CD14-positive monocyte (primary cell): ENCODE measurements around the gene NAIP. TPM values are rescaled to one million over a fixed set of nuclear protein-coding genes. Genes with fewer than 3 reads are reported as not detected.
A peak's percentile ranks its signal among the peaks of the same experiment; 100 is the strongest.
"Not testable (repeated sequence)": the region's sequence is repeated elsewhere in the genome, so short reads cannot be mapped to it uniquely, and the experiment has no call there.

Experiments used
- DNase-seq, 3 donors: peaks; one replicate each; pipeline ENCODE4 v3.0.0-alpha.2; 2011 to 2022
- H2AFZ ChIP-seq: 2 replicates; pipeline ENCODE4 v1.6.0; 2012; ENCODE audit warnings: mild to moderate bottlenecking, low read depth, low read length, inconsistent platforms; ENCODE audit not compliant: insufficient read depth, poor library complexity, severe bottlenecking
- H3K27ac ChIP-seq, 2 donors: 1 replicate in 1 of 2; 2 replicates in 1 of 2; pipeline ENCODE4 v1.5.1; 2012 to 2013; ENCODE audit warnings: low read length in 2 of 2, control low read depth in 1 of 2, inconsistent platforms in 1 of 2, low read depth in 1 of 2, mild to moderate bottlenecking in 1 of 2
- H3K27me3 ChIP-seq, 2 donors: one replicate each; pipeline versions ENCODE4 v1.6.0 to v1.6.1; 2011 to 2013; ENCODE audit warnings: low read length in 2 of 2; ENCODE audit not compliant: control insufficient read depth in 2 of 2, insufficient read depth in 2 of 2
- H3K36me3 ChIP-seq, 2 donors: replicated peaks in 1 of 2; 1 replicate in 1 of 2; 2 replicates in 1 of 2; pipeline versions ENCODE4 v1.5.1 to v1.6.1; 2012 to 2013; ENCODE audit warnings: low read length in 2 of 2, control low read depth in 1 of 2, inconsistent platforms in 1 of 2, mild to moderate bottlenecking in 1 of 2; ENCODE audit not compliant: insufficient read depth in 2 of 2, control insufficient read depth in 1 of 2
- H3K4me1 ChIP-seq, 2 donors: 1 replicate in 1 of 2; 2 replicates in 1 of 2; pipeline versions ENCODE4 v1.5.1 to v1.6.1; 2012 to 2013; ENCODE audit warnings: low read length in 2 of 2, control low read depth in 1 of 2, inconsistent platforms in 1 of 2, mild to moderate bottlenecking in 1 of 2, moderate library complexity in 1 of 2; ENCODE audit not compliant: insufficient read depth in 2 of 2, control insufficient read depth in 1 of 2
- H3K4me2 ChIP-seq: replicated peaks from 2 replicates; pipeline ENCODE3; 2012; ENCODE audit warnings: low read length, moderate library complexity, mild to moderate bottlenecking; ENCODE audit not compliant: poor library complexity, severe bottlenecking; ENCODE audit errors: extremely low read depth
- H3K4me3 ChIP-seq, 3 experiments: fragments of 200-600 bp in 1 of 3; sonication (generic) in 1 of 3; replicated peaks in 1 of 3; 1 replicate in 2 of 3; 2 replicates in 1 of 3; pipeline ENCODE4 v1.5.1; 2011 to 2013; ENCODE audit warnings: low read length in 3 of 3, mild to moderate bottlenecking in 3 of 3, control low read depth in 2 of 3, low read depth in 2 of 3, inconsistent platforms in 1 of 3, moderate library complexity in 1 of 3
- H3K79me2 ChIP-seq: 2 replicates; pipeline ENCODE4 v1.6.0; 2012; ENCODE audit warnings: mild to moderate bottlenecking, control low read depth, inconsistent platforms, low read length, moderate library complexity; ENCODE audit not compliant: insufficient read depth
- H3K9ac ChIP-seq: 2 replicates; pipeline ENCODE4 v1.6.0; 2017; ENCODE audit warnings: low read length, mild to moderate bottlenecking; ENCODE audit not compliant: insufficient read depth, poor library complexity, severe bottlenecking
- H3K9me3 ChIP-seq, 2 donors: replicated peaks in 1 of 2; 1 replicate in 1 of 2; 2 replicates in 1 of 2; pipeline versions ENCODE4 v1.5.1 to v1.6.1; 2012 to 2013; ENCODE audit warnings: low read length in 2 of 2, control low read depth in 1 of 2; ENCODE audit not compliant: control insufficient read depth in 1 of 2, insufficient read depth in 1 of 2
- H4K20me1 ChIP-seq: 2 replicates; pipeline ENCODE4 v1.6.0; 2012; ENCODE audit warnings: mild to moderate bottlenecking, low read length, control low read depth, moderate library complexity; ENCODE audit not compliant: insufficient read depth
- H3K27ac Mint-ChIP-seq, 7 donors: one replicate each; pipeline ENCODE4 v1.8.0; 2020; ENCODE audit warnings: mild to moderate bottlenecking in 7 of 7, mixed read lengths in 7 of 7, moderate library complexity in 6 of 7, inconsistent platforms in 2 of 7
- H3K27me3 Mint-ChIP-seq, 3 donors: one replicate each; pipeline ENCODE4 v1.8.0; 2021 to 2022; ENCODE audit warnings: low read depth in 3 of 3, mild to moderate bottlenecking in 3 of 3, mixed read lengths in 3 of 3, moderate library complexity in 3 of 3, inconsistent platforms in 1 of 3
- H3K36me3 Mint-ChIP-seq, 2 donors: one replicate each; pipeline ENCODE4 v1.8.0; 2020; ENCODE audit warnings: mixed read lengths in 2 of 2, inconsistent platforms in 1 of 2, mild to moderate bottlenecking in 1 of 2
- H3K4me1 Mint-ChIP-seq: one replicate; pipeline ENCODE4 v1.8.0; 2020; ENCODE audit warnings: mild to moderate bottlenecking, mixed read lengths
- H3K4me3 Mint-ChIP-seq, 2 donors: one replicate each; pipeline ENCODE4 v1.8.0; 2020; ENCODE audit warnings: mild to moderate bottlenecking in 2 of 2, mixed read lengths in 2 of 2, moderate library complexity in 1 of 2
- H3K9me3 Mint-ChIP-seq, 7 donors: one replicate each; pipeline ENCODE4 v1.8.0; 2020 to 2022; ENCODE audit warnings: mixed read lengths in 7 of 7, mild to moderate bottlenecking in 6 of 7, moderate library complexity in 6 of 7, inconsistent platforms in 2 of 7
- CTCF ChIP-seq: fragments of 200-600 bp; IDR thresholded peaks from one replicate; pipeline ENCODE4 v1.8.0; 2022; ENCODE audit warnings: antibody characterized with exemption, mild to moderate bottlenecking
- WGBS: methylation state at CpG from one replicate; pipeline ENCODE4 v1.1.5; 2013; ENCODE audit warnings: missing lambda C conversion rate; ENCODE audit not compliant: insufficient coverage; 5-methylcytosine and 5-hydroxymethylcytosine counted together
- intact Hi-C, 2 donors: fragments of 100-400 bp; cut with micrococcal nuclease; formaldehyde crosslinking; loops; one replicate each; pipeline versions ENCODE4 v1.15.0 to v1.15.1; 2023
- polyA plus RNA-seq, 3 donors: library from polyadenylated mRNA; depleted of rRNA in 1 of 3; unstranded in 2 of 3; stranded (reverse) in 1 of 3; fragments of 300-500 nt in 2 of 3; fragments of >200 nt in 1 of 3; fragmentation: Illumina TruSeq in 2 of 3; gene quantifications; 1 replicate in 2 of 3; 2 replicates in 1 of 3; pipeline ENCODE4 v1.2.3, GENCODE V29; 2012 to 2021

NAIP gene
- polyA plus RNA-seq, 3 donors = 76.9 to 83.6 (median 77.9) TPM

GRCh38 chr5:71013575-71013974 lies 11.6 kb downstream of the NAIP start:
- H3K4me2 ChIP-seq = no peak overlapping the region
- H3K4me3 ChIP-seq = no peak overlapping the region
- H3K27ac Mint-ChIP-seq = peak overlapping the region in 5 of 7 donors; percentile 25 to 88 (median 57)
- TF ChIP-seq CTCF = no peak
- no peak overlapping the region for H2AFZ ChIP-seq
- H3K79me2 ChIP-seq = peaks cover 73% of the 10 kb centered on the region
- H3K27ac ChIP-seq = peak overlapping the region in 1 of 2 donors; percentile 70
- no peaks in the 10 kb centered on the region for H3K9me3 ChIP-seq
- no peaks in the 10 kb centered on the region for H3K27me3 ChIP-seq
- intact Hi-C loops = no loop called here
- no peak overlapping the region for H3K9ac ChIP-seq
- H3K36me3 Mint-ChIP-seq = peaks cover 34 to 56% of the 10 kb centered on the region in 2 donors
- peaks cover 12 to 13% of the 10 kb centered on the region in 2 donors for H3K4me1 ChIP-seq
- H3K27me3 Mint-ChIP-seq = no peaks in the 10 kb centered on the region
- no peak for DNase-seq
- H3K9me3 Mint-ChIP-seq = no peaks in the 10 kb centered on the region
- H4K20me1 ChIP-seq = peaks cover 62% of the 10 kb centered on the region
- WGBS = 89% methylated on average over 7 of the region's 12 CpGs
- H3K4me1 Mint-ChIP-seq = peaks cover 26% of the 10 kb centered on the region
- no peak overlapping the region for H3K4me3 Mint-ChIP-seq
- H3K36me3 ChIP-seq = peaks cover 38 to 53% of the 10 kb centered on the region in 2 donors

GRCh38 chr5:71011194-71011792 lies 13.8 kb downstream of the NAIP start:
- no peak for TF ChIP-seq CTCF
- Mint-ChIP-seq H3K9me3 (no peaks in the 10 kb centered on the region), H3K27me3 (no peaks in the 10 kb centered on the region), H3K27ac (peak overlapping the region in 5 of 7 donors; percentile 35 to 76 (median 62)), H3K36me3 (peaks cover 34 to 56% of the 10 kb centered on the region in 2 donors), H3K4me1 (peaks cover 26% of the 10 kb centered on the region), H3K4me3 (no peak overlapping the region)
- Histone ChIP-seq H3K9me3 (no peaks in the 10 kb centered on the region), H3K4me3 (no peak overlapping the region), H3K4me1 (peaks cover 12 to 13% of the 10 kb centered on the region in 2 donors), H4K20me1 (peaks cover 62% of the 10 kb centered on the region), H3K27me3 (no peaks in the 10 kb centered on the region), H3K4me2 (no peak overlapping the region), H3K9ac (peak overlapping the region; percentile 10), H3K27ac (peak overlapping the region in 1 of 2 donors; percentile 51), H2AFZ (no peak overlapping the region), H3K79me2 (peaks cover 68% of the 10 kb centered on the region), H3K36me3 (peaks cover 38 to 53% of the 10 kb centered on the region in 2 donors)
- intact Hi-C loops = no loop called here
- 91% methylated on average over 4 of the region's 8 CpGs for WGBS
- DNase-seq = no peak

GRCh38 chr5:71006983-71007382 lies 18.2 kb downstream of the NAIP start:
- WGBS = no CpG with 5 or more reads among the region's 7 CpGs
- H3K9ac ChIP-seq, H3K9me3 Mint-ChIP-seq, H3K27me3 ChIP-seq, H3K4me1 Mint-ChIP-seq, H3K27ac ChIP-seq, intact Hi-C loops, DNase-seq, H3K4me3 Mint-ChIP-seq, H3K4me1 ChIP-seq, H3K27me3 Mint-ChIP-seq, H2AFZ ChIP-seq, H3K4me2 ChIP-seq, H3K4me3 ChIP-seq, H3K9me3 ChIP-seq: not testable (repeated sequence)
- Histone ChIP-seq H4K20me1 (peaks cover 30% of the 10 kb centered on the region), H3K36me3 (peaks cover 26 to 29% of the 10 kb centered on the region in 2 donors), H3K79me2 (peaks cover 30% of the 10 kb centered on the region)
- Mint-ChIP-seq H3K27ac (peak overlapping the region in 1 of 7 donors; percentile 78), H3K36me3 (peaks cover 22 to 28% of the 10 kb centered on the region in 2 donors)
